ENCODE data around the gene POTEB3. TPM values are rescaled to one million over a fixed set of nuclear protein-coding genes. Genes with fewer than 3 reads are reported as not detected.

The POTEB3 gene
- polyA plus RNA-seq, 1 donor (not counting 4 experiments of a cell fraction or from before 2014, with no cell fraction given), result not detected

Small RNA genes lying within 50 kb of the gene (small RNA-seq; reads per million reads assigned to genes)
- gene GRAMD4P6 (ENCODE audit: insufficient read length in 3 of 3, low read depth in 3 of 3, low replicate concordance in 1 of 3) (0 reads per million in 3 experiments), gene MIR3118-3 (ENCODE audit: insufficient read length in 3 of 3, low read depth in 3 of 3, low replicate concordance in 1 of 3) (0 reads per million in 3 experiments), gene RF00026 (ENCODE audit: insufficient read length in 3 of 3, low read depth in 3 of 3, low replicate concordance in 1 of 3) (0 reads per million in 3 experiments)

Measured in keratinocyte (primary cell).